ENCODE measurements around the gene ABHD15. TPM values are rescaled to one million over a fixed set of nuclear protein-coding genes. Genes with fewer than 3 reads are reported as not detected.

ABHD15 gene
- 5.7 and 8.5 TPM in 2 replicates for total RNA-seq

GRCh38 chr17:29566473-29567303 is at the start of gene ABHD15:
Gene ABHD15, minus strand, starts transcription at chr17:29567037. Its CDS starts 71 bp downstream, at chr17:29566966.

GRCh38 chr17:29592850-29593551 is 26.2 kb upstream of the ABHD15 start, which contains the start of gene ANKRD13B:
Gene ANKRD13B, plus strand, starts transcription at chr17:29593132. Its CDS starts 490 bp downstream, at chr17:29593622.

GRCh38 chr17:29589524-29590410 is 22.9 kb upstream of the ABHD15 start, which contains the start of gene GIT1:
Gene GIT1, minus strand, starts transcription at chr17:29589648. Its CDS starts 270 bp downstream, at chr17:29589378.

GRCh38 chr17:29568331-29569244 is 1.8 kb upstream of the ABHD15 start, which contains the start of gene TP53I13:
Gene TP53I13, plus strand, starts transcription at chr17:29568701. Its CDS starts 58 bp downstream, at chr17:29568759.

Other genes starting within 250 kb of the ABHD15 start
- 19.5 and 29.0 TPM in 2 replicates for gene TAOK1, start 176.7 kb downstream of the ABHD15 start, total RNA-seq
- gene TP53I13, start 1.7 kb upstream of the ABHD15 start, total RNA-seq, result 30.2 and 33.9 TPM in 2 replicates
- 39.7 and 43.4 TPM in 2 replicates for gene GIT1, start 22.6 kb upstream of the ABHD15 start, total RNA-seq
- 9.1 and 10.6 TPM in 2 replicates for gene ANKRD13B, start 26.1 kb upstream of the ABHD15 start, total RNA-seq
- gene CORO6, start 55.9 kb upstream of the ABHD15 start, total RNA-seq, result 4.8 and 9.9 TPM in 2 replicates

Data from hair follicular keratinocyte (primary cell).